DMS79 (cell line): ENCODE measurements around the gene EARS2.
"Not testable (repeated sequence)": the region's sequence is repeated elsewhere in the genome, so short reads cannot be mapped to it uniquely, and the experiment has no call there.

Source experiments
- DNase-seq: peaks from one replicate; lab custom pipeline; 2025; lab: John Stamatoyannopoulos, UW

Gene EARS2

DNA sequence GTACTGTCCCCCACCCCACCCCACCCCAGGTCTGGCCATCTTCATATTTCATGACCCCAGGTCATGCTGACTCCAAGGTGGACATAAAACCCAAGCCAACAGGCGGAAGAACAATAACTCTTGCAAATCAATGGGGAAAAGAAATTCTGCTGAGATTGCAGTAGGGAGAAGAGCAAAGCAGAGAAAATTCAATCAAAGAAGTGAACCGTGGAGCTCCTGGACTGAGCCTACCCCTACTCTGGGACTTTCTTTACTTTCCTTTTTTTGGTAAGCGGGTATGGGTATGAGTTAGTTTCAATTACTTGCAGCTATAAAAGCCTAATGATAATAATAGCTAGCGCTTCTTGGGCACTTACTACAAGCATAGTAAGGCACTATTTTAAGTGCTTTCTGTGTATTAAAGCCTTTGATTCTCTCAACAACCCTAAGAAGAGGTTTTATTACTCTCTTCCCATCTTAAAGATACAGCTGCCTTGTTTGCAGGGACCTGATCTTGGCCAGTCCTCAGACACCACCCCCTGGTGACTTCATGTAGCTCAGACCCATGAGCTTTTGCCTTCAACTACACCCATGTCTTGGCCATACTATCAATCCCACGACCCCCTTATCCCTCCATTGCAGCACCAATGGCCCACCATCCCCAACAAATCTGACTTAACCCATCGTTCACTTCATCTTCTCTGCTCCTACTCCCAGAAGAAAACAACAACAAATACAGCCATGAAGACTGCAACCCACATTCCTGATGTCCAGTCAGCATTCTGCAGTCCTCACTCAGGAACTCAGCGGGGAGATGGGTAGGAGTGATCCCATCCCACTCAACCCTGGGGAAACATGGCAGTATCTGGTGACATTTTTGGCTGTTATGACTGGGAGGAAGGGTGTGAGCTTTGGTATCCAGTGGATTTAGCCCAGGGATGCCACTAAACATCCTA is 51.2 kb downstream of the EARS2 start:
- no peak for DNase-seq

DNA sequence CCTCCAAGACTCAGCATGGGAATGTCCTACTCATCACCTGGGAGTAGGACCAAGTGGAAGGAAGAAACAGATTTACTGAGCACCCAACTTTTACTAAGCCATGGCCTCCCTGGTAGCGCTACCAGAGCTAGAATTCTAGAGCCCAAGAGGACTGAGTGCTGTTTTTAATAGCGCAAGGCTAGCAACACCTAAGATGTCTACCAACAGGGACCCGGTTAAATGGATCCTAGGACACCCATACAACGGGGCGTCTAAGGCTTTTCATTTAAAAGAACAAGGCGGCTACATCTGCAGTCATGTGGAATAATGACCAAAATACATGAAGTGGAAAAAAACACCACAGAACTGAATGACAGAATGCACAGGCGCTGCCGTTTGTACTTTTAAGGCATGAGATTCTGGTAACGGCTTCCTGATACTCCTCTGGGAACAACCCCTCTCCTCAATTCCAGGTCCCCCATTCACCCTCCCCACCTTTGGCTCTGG is 51.9 kb downstream of the EARS2 start:
- no peak for DNase-seq

DNA sequence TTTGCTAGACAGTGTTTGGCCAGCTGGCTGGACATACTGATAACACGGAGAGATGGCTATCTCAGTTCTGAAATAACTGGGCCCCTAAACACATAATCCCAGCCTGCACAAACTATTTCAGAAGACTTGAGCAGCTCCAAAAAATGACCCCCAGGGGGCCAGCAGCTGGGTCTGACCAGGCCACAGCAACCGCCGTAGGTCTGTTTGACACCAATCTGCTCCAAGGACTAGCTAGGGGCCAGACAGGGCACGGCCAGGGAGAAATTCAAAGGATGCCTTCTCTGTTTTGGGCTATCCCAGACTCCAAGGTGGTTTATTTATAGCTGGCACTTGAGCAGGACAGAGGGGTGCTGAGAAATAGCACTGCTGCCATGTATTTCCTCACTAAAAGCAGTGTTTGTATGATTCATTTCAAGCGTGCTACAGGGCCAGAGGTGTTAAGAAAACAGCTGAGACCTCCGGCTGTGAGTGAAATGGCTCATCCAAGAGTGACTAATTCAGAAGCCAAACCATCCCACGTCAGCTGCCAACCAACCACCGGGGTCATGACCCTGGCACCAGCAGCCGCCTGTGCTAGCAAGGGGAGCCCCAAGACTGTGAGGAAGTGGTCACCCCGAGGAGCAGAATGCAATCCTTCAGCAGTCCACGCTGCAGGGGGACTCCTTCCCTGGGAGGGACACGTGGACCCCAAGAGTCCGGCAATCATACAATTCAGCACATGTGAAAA is 52.5 kb downstream of the EARS2 start:
- peak; percentile 6 for DNase-seq

DNA sequence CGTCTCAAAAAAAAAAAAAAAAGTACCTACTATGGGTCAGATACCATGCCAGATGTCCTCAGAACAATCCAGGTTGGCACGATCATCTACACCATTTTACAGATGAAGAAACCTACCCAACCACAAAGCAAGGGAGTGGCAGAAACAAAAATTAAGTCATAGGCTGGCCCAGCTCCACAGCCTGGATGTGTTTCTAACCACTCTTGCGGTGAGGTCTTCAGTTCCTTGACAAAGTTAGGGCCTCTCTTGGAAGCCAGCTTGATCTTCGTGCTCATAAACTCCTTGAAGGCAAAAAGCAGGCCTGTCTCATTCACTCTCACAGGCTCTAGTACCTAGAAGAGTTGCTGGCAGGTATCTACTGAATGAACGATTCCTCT is 53.1 kb downstream of the EARS2 start:
- no peak for DNase-seq

DNA sequence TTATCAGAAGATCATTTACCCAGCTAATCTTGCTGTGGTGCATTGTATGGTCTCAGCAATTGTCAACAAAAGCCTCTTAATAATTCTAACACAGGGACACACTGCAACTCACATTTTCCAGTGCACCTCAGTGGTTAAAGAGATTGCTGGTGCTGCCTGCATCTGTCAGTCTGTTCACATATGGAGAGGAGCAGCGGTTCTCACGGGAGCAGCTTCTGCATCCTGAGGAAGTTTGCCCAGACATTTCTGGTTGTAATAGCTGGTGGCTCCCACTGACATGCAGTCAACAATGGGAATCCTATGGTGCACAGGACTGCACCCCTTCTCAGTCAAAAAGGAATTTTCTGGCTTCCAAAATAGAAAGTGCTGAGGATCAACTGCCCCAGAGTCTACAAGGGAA is 54.7 kb downstream of the EARS2 start:
- no peak for DNase-seq

DNA sequence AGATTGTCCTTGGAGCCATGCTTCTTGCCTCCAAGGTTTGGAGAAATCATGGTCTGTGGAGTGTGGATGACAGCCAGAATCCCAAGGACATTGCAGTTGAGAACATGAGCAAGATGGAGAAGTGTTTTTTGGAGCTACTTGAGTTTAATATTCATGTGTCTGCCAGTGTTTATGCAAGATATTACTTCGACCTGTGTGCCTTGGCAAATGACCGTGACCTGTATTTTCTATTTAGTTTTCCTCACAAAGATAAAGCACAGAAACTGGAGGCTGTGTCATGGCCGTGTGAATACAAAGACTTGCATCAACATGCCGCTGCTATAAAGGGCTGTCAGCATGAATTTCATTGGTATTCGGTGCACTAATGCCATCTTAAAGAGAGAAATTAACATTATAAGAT is 55.9 kb downstream of the EARS2 start:
- DNase-seq, result peak; percentile 50

DNA sequence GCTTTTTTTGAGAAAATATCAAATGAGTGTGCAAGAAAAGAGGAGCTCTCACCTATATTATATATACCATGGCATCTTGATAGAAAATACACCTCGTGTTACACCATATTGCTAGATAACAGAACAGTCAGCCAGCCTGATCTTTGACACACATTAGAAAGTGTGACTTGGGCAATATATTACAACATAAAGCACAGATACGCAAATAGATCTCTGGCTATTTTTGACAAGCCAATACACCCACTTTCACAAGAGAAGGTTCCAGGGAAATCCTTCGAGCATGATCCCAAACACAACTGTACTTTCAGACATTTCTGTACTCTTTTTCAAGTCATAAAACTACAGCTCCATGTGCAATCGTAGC is 56.3 kb downstream of the EARS2 start:
- no peak for DNase-seq

DNA sequence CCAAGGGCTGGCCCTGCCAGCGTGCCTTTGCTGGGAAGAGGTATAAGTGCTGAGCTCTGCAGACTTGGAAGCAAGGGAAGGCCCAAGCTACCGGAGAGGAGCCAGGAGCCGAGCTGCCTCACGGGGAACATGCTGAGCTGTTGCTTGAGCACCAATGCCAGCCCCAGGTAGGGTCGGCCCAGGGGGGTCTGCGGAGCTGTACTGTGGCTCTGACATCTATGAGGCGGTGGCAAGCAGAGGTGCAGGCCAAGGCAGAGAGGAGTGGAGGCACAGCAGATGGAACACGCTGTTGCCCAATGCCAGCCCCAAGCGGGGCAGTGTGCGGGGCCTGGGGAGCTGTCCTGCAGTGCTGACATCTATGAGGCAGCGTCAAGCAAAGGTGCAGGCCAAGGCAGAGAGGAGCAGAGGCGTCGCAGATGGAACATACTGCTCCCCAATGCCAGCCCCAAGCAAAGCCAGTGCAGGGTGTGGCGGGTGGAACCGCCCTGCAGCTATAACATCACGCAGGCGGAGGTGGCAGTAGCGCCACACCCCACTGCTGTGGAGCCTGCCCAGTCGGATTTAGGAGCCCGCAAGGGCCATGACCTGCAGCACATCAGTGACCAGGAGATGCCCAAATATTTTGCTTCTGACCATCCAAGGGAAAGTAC is 56.8 kb downstream of the EARS2 start:
- DNase-seq, result no peak

DNA sequence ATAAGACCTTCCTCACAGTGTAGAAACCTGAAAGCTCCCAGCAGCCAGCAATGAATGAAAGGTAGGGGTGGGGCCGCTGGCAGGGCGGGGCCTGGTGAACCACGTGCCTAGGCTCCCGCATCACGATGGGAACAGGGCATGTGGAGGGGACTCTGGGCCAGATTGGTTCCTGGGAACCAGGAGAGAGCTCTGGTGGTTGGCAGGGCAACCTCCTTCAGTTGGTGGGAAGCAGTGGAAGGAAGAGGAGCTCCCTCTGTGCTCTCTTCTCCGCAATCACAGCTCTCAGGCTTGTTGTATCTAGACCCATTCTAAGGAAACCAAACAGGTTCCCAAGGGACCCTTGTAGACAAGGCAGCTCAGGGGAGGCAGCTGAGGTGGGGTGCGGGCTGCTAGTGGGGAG is 57.3 kb downstream of the EARS2 start:
- DNase-seq, result no peak

DNA sequence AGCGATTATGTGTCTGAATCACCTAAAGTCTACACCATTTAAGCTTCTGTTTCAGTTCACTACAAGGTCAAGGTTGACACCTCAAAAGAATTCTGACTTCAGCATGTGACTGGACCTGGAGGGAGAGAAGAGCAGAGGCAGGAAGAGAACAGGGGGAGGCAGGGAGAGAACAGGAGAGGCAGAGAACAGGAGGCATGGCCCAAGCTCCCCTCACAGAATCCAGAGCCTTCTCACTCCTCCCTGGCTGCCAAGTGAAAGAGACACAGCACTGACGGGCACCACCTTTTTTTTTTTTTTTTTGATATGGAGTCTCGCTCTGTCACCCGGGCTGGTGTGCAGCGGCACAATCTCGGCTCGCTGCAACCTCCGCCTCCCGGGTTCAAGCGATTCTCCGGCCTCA is 58.3 kb downstream of the EARS2 start:
- DNase-seq, result no peak

DNA sequence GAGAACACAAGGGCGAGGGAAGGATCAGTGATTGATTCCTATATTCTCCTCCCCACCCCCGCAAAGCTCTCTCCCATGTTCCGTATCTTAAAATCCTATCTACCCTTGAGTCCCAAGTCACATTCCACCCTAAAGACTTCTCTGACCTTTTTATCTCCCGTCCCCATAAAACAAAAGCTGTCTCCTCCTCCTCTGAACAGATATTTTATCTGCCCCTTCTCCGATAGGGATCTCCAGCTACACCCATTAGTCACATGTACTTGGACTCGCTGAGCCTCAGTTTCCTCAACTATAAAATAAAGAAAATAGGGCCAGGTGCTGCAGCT is 59.6 kb downstream of the EARS2 start:
- no peak for DNase-seq

DNA sequence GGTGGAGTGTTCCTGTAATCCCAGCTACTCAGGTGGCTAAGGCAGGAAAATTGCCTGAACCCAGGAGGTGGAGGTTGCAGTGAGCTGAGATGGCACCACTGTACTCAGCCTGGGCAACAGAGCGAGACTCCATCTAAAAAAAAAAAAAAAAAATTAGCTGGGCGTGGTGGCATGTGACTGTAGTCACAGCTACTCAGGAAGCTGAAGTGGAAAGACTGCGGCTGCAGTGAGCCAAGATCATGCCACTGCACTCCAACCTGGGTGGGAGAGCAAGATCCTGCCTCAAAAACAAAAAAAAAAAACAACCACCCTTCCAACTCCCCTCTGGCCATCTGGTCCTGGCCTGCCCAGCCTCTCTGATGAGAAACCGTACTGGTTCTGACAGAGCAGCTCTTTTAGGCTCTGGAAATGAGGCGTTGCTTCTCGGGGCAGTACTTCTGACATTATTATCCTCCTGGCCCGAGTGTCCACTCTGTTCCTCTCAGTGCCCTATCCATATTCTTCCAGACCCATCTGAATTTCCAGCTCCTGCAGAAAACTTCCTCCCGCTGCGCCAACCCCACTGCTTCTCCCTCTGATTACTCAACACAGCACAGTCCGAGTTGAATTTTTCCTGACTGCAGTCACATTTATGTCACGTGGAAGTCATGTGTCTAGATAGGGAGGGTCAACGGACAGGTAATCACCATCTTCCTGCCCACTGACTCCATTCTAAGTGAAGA is 60.2 kb downstream of the EARS2 start:
- no peak for DNase-seq

DNA sequence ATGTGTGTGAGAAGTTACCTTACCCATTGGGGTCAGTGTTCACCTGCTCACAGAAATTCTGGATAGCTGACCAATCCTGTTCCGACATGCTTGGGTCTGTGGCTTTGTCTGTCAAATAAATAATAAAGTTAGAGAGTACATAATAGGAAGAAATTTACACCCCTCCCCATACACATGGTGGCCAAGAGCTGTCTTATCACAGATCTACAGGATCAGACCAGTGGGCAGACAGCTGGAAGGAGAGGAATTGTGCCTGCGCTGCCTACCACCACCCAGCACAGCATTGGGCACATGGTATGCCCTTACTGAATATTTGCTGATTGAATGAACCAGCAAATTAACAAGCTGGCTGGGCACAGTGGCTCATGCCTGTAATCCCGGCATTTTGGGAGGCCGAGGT is 61.5 kb downstream of the EARS2 start:
- no peak for DNase-seq

DNA sequence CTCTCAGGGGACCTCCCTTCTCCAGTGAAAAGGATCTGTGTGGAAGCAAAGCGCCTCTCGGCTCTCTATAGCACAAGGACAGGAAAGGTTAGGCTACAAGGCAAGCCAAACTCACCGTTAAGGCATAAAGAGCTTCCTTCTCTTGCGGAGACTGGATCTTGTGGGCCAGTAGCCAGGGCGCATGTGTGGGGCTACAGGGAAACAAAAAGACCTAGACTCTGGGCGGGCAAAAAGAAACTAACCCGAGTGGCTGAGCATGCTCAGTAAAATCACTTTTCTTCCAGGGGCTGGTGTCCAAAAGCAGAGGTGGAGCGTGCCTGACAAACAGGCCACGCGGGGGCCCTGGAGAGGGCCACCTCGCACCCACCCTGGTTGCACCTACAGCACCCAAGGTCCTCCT is 63.0 kb downstream of the EARS2 start:
- DNase-seq, result no peak

DNA sequence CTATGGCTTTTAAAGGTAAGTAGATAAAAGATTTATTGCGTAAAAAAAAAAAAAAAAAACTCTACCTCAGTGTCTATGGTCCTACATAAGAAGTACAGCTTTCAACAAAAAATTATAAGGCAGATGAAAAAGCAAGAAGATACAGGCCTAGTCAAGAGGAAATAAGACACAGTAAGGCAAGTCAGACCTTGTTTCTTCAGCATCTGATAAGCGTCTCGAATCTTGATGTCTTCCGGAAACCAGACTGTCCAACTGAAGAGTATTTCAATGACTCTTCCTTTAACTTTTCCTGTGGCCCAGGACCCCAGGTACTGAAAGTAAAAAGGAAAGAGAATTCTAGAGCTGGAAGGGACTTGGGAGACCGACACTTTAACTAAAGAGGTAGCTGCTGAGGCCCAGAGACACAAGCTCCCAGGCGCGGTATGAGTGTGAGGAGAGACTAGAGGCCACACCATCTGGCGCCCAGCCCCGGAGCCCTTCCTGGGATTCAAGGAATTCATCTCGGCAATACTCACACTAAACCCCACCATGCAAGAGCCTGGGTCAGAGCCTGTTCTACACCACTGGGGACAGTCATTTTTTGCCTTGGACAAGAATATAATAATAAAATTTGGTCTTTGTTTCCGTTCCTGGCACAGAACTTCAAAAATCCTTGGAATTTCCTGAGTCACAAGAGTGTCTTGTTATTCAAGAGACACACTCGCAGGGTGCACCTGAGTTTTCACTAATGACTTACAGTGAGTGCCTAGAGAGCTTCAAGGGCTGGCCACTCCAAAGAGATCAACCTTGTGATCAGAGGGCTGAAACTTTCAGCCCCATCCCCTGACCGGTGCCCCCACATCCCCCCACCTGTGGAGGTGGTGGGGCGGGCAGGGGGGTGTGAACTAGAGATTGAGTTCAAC is 65.4 kb downstream of the EARS2 start:
- DNase-seq, result no peak

DNA sequence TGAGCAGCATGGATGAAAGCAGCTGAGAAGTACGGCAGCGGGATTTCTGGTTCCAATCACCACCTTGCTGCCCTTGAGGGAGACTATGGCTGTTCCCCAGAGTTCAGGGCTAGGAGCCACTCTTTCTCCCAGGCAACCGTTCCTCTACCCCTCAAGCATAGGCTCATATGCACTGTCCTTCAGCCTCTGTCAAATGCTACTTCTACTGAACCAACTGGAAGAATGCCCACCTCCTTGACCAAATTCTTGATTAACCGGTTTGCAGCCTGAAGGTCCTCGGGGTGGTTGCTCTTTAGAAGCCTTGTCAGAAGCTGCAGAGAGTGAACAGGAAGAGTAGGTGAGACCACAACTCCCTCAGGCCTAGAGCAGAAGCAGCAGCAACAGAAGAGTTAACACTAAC is 70.7 kb downstream of the EARS2 start:
- DNase-seq, result no peak

DNA sequence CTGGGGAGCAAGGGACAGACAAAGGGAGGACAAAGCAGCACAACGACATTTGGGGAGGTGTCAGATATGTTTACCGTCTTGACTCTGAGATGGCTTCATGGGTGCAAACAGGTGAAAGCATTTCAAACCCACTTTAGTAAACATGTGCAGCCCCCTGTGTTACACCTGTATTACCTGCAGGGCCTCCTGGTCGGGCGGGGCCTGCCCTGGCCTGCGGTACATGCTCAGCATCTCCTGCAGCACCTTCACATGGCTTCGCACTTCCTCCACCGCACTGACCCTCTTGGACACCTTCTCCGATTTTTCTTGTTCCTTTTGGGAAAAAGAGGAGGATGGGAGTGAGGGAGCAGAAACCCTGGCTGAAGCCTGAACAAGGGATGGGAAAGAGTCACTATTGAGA is 71.3 kb downstream of the EARS2 start:
- no peak for DNase-seq

DNA sequence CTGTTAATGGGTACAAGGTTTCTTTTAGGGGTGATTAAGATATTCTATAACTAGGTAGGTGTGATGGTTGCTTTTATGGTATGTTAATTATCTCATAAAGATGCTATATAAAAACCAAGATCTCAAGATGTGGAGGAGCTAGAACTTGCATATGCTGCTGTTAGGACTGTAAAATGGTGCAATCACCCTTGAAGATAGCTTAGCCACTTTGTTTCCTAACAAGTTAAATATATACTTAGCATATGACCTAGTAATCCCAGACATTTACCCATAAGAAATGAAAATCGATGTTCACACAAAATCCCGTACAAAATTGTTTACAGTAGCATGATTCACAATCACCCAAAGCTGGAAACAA is 71.9 kb downstream of the EARS2 start:
- DNase-seq, result no peak

DNA sequence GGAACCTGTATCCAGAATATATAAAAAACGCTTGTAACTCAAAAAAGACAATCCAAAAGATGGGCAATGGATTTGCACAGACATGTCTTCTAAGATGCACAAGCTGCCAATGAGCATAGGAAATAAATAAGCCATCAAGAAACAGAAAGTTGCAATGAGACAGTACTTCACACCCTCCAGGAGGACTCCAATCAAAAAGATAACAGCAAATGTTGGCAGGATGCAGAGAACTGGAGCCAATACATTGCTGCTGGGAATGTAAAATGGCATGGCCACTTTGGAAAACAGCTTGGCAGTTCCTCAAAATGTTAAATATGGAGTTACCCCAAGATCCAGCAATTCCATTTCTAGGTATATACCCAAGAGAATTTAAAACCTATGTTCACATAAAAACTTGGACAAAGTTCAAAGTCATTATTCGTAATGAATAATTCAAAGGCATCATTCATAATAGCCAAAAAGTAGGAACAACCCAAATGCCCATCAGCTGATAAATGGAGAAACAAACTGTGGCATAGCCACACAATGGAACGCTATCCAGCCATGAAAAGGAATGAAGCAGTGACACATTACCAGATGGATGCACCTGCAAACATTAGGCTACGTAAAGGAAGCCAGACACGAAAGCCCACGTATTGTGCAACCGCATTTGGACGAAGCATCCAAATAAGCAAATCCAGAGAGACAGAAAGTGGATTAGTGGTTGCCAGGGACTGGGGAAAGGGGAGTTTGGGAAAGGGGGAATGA is 72.5 kb downstream of the EARS2 start:
- no peak for DNase-seq

DNA sequence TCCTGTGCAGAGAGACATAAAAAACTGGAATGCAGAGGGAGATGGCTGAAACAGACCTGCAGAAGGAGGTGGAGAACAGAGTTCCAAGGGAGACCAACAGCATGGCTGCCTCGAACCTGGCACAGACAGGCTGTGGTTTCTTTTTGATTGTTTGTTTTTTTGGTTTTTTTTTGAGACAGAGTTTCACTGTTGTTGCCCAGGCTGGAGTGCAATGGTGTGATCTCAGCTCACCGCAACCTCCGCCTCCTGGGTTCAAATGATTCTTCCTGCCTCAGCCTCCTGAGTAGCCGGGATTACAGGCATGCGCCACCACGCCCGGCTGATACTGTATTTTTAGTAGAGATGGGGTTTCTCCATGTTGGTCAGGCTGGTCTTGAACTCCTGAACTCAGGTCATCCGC is 73.7 kb downstream of the EARS2 start:
- DNase-seq, result not testable (repeated sequence)

DNA sequence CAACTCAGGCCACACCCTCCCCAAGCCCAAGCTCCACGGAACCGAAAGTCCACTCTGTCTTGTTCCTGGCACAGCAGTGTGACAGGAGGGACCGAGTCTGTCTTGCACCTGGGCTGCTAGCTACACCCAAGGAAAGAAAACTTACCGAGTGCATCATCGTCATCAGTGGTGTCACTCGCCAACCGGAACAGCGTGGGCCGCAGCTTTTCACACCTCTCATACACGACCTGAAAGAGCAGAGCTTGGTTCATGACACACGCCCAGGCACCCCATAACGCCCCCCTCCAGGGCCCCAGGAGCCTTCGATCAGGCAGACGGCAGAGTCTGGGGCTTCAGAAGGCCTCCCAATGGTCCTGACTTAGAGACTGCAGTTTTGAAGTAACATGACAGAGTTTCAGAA is 74.4 kb downstream of the EARS2 start:
- no peak for DNase-seq
